BJ (cell line): ENCODE measurements around the gene IFFO2. TPM values are rescaled to one million over a fixed set of nuclear protein-coding genes. Genes with fewer than 3 reads are reported as not detected.
"Not testable (repeated sequence)": the region's sequence is repeated elsewhere in the genome, so short reads cannot be mapped to it uniquely, and the experiment has no call there.

Source experiments
- CTCF ChIA-PET: fragments of 350-600 bp; formaldehyde crosslinking; extraction: SDS; loops from one replicate; lab custom pipeline; 2021; ENCODE audit warnings: antibody characterized with exemption, inconsistent platforms; lab: Yijun Ruan, JAX
- POLR2A ChIA-PET: fragments of 300-600 bp; sonication (Branson Sonifier 250); formaldehyde crosslinking; extraction: SDS; loops from one replicate; lab custom pipeline; 2021; ENCODE audit warnings: antibody characterized with exemption; lab: Charles Lee
- DNase-seq: peaks from one replicate; pipeline ENCODE4 v3.0.0-alpha.2; 2011; ENCODE audit warnings: low read depth
- H3K27me3 ChIP-seq: 2 replicates; pipeline ENCODE4 v1.6.0; 2011; ENCODE audit warnings: low read length; ENCODE audit not compliant: control insufficient read depth, insufficient read depth
- H3K36me3 ChIP-seq: 2 replicates; pipeline ENCODE4 v1.5.1; 2011; ENCODE audit warnings: low read length; ENCODE audit not compliant: control insufficient read depth, insufficient read depth
- H3K4me3 ChIP-seq: 2 replicates; pipeline ENCODE4 v1.5.1; 2011; ENCODE audit warnings: low read depth, mild to moderate bottlenecking, control low read depth, low read length
- polyA plus RNA-seq: library from polyadenylated mRNA; depleted of rRNA; stranded (reverse); fragments of >200 nt; gene quantifications from 2 replicates; pipeline ENCODE4 v1.2.3, GENCODE V29; 2011
- TF ChIP-seq, protein P1 (sequence below): IDR thresholded peaks from 2 replicates; pipeline ENCODE4 v1.5.1; 2011; ENCODE audit warnings: low read depth, mild to moderate bottlenecking, control low read depth, inconsistent platforms, low read length, moderate library complexity; ENCODE audit not compliant: insufficient read depth

The IFFO2 gene
- polyA plus RNA-seq, 1 experiment = 15.0 TPM

DNA sequence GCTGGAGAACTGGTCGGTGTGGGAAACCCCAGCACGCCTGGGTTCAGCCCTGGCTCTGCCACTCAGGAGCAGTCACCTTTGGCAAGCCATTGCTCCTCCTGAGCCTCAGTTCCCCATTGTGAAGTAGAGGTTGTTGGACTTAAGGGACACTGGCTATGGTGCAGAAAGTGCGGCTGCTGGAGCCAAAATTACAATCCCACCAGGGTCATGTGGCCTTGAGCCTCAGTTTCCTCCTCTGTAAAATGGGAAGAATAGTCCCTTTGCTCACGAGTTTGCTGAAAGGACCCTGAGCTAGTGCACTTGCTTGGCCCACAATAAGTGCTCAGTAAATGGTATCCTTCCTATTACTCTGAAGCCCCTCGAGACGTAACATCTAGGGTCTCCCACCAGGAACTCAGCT is 82.4 kb downstream of the IFFO2 start:
- ChIA-PET CTCF (interaction anchor here (0.9 to 7.4 kb wide), 9 partner anchors 8 to 276 kb away, joined by 3 to 67 read pairs (median 6); no protein-coding TSS in a partner anchor), POLR2A (no interaction called here)
- H3K27me3 ChIP-seq = peaks cover 3% of the 10 kb centered on the region; the same call in 1 of the 2 replicates
- no peak overlapping the region for H3K4me3 ChIP-seq
- no peak for DNase-seq
- H3K36me3 ChIP-seq = no peaks in the 10 kb centered on the region; the same call in 1 of the 2 replicates
- TF ChIP-seq, protein P1, sequence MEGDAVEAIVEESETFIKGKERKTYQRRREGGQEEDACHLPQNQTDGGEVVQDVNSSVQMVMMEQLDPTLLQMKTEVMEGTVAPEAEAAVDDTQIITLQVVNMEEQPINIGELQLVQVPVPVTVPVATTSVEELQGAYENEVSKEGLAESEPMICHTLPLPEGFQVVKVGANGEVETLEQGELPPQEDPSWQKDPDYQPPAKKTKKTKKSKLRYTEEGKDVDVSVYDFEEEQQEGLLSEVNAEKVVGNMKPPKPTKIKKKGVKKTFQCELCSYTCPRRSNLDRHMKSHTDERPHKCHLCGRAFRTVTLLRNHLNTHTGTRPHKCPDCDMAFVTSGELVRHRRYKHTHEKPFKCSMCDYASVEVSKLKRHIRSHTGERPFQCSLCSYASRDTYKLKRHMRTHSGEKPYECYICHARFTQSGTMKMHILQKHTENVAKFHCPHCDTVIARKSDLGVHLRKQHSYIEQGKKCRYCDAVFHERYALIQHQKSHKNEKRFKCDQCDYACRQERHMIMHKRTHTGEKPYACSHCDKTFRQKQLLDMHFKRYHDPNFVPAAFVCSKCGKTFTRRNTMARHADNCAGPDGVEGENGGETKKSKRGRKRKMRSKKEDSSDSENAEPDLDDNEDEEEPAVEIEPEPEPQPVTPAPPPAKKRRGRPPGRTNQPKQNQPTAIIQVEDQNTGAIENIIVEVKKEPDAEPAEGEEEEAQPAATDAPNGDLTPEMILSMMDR = no peak

DNA sequence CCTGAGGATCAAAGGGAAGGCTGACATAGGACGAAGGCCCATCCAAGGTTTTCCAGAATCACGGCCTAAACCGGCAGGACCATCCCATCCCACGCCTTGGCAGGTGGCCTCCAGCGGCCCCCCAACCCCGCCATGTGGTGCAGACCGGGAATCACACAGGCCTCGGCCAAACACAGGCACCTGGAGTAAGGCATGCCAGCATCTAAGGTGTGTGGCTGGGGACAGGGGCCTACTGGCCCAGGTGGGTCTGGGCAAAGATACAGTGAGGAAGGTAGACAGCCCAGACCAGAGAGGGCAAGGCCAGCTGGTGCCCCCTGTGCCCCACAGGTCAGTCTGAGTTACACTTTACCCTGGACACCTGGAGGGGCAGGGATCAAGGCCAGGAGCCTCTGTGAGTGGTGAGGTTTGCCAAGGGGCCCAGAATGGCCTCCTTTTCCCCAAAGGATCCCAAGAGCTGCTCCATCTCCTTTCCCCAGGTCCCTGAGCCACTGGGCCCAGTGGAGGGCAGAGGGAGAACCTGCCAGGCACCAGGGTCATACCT is 84.3 kb downstream of the IFFO2 start:
- Histone ChIP-seq H3K4me3 (no peak overlapping the region), H3K36me3 (no peaks in the 10 kb centered on the region), H3K27me3 (peaks cover 3% of the 10 kb centered on the region)
- no peak for DNase-seq
- ChIA-PET CTCF (interaction anchor here (0.9 to 7.4 kb wide), 3 partner anchors 35 to 275 kb away, joined by 3 to 67 read pairs (median 4); no protein-coding TSS in a partner anchor), POLR2A (no interaction called here)
- TF ChIP-seq, protein P1 = no peak

DNA sequence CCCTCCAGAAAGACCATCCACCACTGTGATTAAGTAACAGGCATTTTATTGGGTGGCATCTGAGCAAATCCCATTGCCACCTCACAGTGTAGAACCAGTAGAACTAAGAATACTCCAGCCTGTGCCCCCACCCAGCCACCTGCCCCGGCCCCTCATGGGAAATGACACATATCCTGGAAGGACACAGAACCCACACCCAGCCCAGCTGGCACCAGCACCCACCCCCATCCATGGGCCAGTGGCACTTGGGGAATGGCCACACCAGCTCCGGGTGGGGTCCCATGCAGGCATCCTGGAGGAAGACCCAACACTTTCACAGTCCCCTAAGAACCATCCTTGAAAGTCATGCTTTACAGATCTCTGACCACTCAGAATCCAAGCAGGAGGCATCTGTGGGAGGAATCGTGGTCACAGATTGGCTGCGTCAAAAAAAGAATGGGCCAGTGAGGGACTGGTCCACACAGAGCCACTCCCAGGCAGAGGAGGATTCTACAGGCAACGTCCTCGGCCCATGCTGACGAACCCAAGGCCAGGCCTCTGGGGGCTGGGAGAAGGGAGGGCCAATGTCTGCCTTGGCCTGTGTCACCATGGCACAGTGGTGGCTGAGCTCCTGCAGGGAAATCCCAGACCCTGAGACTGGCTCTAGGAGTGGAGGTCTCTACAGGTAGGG is 84.9 kb downstream of the IFFO2 start:
- no peak overlapping the region for H3K4me3 ChIP-seq
- TF ChIP-seq, protein P1 = no peak
- peaks cover 5% of the 10 kb centered on the region for H3K27me3 ChIP-seq
- H3K36me3 ChIP-seq = no peaks in the 10 kb centered on the region
- CTCF ChIA-PET = interaction anchor here (1.0 to 7.4 kb wide), 2 partner anchors 50 to 274 kb away, joined by 4 to 67 read pairs; no protein-coding TSS in a partner anchor
- POLR2A ChIA-PET = no interaction called here
- no peak for DNase-seq

DNA sequence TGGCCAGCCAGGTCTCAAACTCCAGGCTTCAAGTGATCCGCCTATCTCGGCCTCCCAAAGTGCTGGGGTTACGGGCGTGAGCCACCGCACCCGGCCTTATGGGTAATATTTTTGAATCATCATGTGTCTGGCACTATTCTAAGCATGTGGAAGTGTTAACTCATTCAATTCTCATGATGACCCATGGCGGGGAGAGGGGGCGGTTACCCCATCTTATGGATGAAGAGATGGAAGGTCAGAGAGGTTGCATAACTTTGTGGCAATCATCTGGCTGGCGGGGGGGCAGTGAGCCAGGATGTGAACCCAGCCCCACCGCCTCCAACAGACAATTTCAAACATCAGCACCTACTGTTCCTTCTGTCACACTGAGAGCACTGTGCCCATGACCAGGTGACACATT is 85.5 kb downstream of the IFFO2 start:
- DNase-seq = no peak
- CTCF ChIA-PET = no interaction called here
- TF ChIP-seq, protein P1 = no peak

DNA sequence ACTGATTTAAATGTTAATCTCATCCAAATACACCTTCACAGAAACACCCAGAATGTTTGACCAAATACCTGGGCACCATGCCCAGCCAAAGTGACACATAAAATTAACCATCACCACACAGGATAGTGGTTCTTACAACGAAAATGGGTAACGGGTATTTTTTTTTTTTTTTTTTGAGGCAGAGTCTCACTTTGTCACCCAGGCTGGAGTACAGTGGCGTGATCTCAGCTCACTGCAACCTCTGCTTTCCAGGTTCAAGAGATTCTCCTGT is 85.9 kb downstream of the IFFO2 start:
- H3K4me3 ChIP-seq, DNase-seq, H3K36me3 ChIP-seq, H3K27me3 ChIP-seq, POLR2A ChIA-PET: not testable (repeated sequence)
- CTCF ChIA-PET = interaction anchor here (0.7 kb wide), 1 partner anchor 54 kb away, joined by 4 read pairs; no protein-coding TSS in a partner anchor

More for the DNA sequence above, 85.5 kb downstream of the IFFO2 start:
- H3K27me3 ChIP-seq = peaks cover 7% of the 10 kb centered on the region
- no peak overlapping the region for H3K4me3 ChIP-seq
- POLR2A ChIA-PET = no interaction called here
- no peaks in the 10 kb centered on the region for H3K36me3 ChIP-seq
